SH-SY5Y (cell line): ENCODE measurements around the gene RBM14.

ENCODE experiments used
- GATA2 ChIP-seq: IDR thresholded peaks from 2 replicates; pipeline ENCODE4 v1.6.1; 2011; ENCODE audit warnings: mild to moderate bottlenecking, low read depth, low read length
- GATA3 ChIP-seq: IDR thresholded peaks from 2 replicates; pipeline ENCODE4 v1.6.1; 2011; ENCODE audit warnings: low read depth, mild to moderate bottlenecking, low read length, moderate library complexity

DNA sequence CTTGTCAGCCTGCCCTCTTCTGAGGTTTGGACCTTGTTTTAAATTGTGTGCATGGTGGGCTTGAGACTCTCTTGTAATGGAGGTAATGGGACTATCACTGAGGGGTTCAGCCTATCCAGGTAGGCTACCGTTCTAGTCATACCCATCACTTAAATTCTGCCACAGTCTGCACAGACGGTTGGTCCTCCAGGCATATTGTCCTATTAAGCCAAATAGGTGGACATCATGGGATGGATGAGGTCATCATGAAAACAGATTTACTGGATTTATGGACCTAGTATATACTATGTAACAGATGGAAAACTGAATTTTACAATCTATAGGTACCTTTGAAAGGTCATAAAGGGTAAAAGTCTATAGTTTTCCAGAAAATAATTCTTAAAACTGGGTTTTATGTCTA, 12.9 kb downstream of the RBM14 start:
- TF ChIP-seq GATA3, result no peak
- no peak for TF ChIP-seq GATA2
